ENCODE data around the gene INF2. TPM values are rescaled to one million over a fixed set of nuclear protein-coding genes. Genes with fewer than 3 reads are reported as not detected.
A peak's percentile ranks its signal among the peaks of the same experiment; 100 is the strongest.

Gene INF2
- total RNA-seq, 1 donor from 2014 or later, result 126 TPM

DNA sequence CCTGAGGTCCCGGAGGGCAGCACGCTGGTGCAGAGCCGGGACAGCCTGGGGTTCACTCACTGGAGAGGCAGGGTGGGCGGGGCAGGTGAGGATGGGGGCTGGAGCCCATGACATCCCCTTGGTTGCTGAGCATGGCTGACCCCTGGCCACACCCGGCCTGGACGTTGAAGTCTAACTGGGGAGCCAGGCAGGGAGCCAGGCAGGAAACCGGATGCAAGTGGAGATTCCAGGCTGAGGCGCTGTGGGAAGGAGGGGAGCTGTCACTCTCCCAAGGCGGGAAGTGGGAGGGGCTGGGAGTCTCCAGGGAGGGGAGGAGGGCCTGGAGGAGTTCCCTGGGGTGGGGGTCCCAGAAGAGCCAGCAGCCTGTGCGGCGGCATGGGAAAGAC lies 7.7 kb upstream of the INF2 start:
- Mint-ChIP-seq H3K27me3 (ENCODE audit: low read depth, unreplicated experiment) (no peaks in the 10 kb centered on the region), H3K9me3 (ENCODE audit: unreplicated experiment) (no peaks in the 10 kb centered on the region), H3K4me1 (ENCODE audit: low read depth, unreplicated experiment) (peaks cover 47% of the 10 kb centered on the region), H3K4me3 (ENCODE audit: unreplicated experiment) (peak overlapping the region; percentile 68), H3K36me3 (ENCODE audit: low read depth, unreplicated experiment) (no peaks in the 10 kb centered on the region), H3K27ac (ENCODE audit: unreplicated experiment) (peak overlapping the region; percentile 99)
- DNase-seq (ENCODE audit: low read depth), result peak; percentile 74
- Histone ChIP-seq H3K27me3 (ENCODE audit: insufficient read depth, low read length) (no peaks in the 10 kb centered on the region), H3K4me2 (ENCODE audit: low read length) (peak overlapping the region; percentile 81), H3K4me3 (ENCODE audit: insufficient read depth, low read depth, low read length) (no peak overlapping the region), H3K79me2 (ENCODE audit: insufficient read depth, low read length) (no peaks in the 10 kb centered on the region), H3K9ac (ENCODE audit: low read length) (peak overlapping the region; percentile 80), H2AFZ (ENCODE audit: low read depth, low read length) (peak overlapping the region; percentile 68), H3K27ac (ENCODE audit: low read depth, low read length) (peak overlapping the region; percentile 97), H3K36me3 (ENCODE audit: insufficient read depth, low read length) (no peaks in the 10 kb centered on the region), H3K4me1 (ENCODE audit: insufficient read depth, low read length) (peaks cover 61% of the 10 kb centered on the region), H4K20me1 (ENCODE audit: insufficient read depth, low read length) (no peaks in the 10 kb centered on the region), H3K9me3 (ENCODE audit: insufficient read depth, low read depth, low read length) (no peaks in the 10 kb centered on the region)
- TF ChIP-seq EZH2 (IDR thresholded peaks at IDR 0.05; ENCODE audit: insufficient read depth, low read length), result no peak
- TF ChIP-seq, protein P1, sequence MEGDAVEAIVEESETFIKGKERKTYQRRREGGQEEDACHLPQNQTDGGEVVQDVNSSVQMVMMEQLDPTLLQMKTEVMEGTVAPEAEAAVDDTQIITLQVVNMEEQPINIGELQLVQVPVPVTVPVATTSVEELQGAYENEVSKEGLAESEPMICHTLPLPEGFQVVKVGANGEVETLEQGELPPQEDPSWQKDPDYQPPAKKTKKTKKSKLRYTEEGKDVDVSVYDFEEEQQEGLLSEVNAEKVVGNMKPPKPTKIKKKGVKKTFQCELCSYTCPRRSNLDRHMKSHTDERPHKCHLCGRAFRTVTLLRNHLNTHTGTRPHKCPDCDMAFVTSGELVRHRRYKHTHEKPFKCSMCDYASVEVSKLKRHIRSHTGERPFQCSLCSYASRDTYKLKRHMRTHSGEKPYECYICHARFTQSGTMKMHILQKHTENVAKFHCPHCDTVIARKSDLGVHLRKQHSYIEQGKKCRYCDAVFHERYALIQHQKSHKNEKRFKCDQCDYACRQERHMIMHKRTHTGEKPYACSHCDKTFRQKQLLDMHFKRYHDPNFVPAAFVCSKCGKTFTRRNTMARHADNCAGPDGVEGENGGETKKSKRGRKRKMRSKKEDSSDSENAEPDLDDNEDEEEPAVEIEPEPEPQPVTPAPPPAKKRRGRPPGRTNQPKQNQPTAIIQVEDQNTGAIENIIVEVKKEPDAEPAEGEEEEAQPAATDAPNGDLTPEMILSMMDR (IDR thresholded peaks at IDR 0.05; ENCODE audit: insufficient read depth, low read depth, low read length), result no peak
- peak; percentile 70 for FAIRE-seq

DNA sequence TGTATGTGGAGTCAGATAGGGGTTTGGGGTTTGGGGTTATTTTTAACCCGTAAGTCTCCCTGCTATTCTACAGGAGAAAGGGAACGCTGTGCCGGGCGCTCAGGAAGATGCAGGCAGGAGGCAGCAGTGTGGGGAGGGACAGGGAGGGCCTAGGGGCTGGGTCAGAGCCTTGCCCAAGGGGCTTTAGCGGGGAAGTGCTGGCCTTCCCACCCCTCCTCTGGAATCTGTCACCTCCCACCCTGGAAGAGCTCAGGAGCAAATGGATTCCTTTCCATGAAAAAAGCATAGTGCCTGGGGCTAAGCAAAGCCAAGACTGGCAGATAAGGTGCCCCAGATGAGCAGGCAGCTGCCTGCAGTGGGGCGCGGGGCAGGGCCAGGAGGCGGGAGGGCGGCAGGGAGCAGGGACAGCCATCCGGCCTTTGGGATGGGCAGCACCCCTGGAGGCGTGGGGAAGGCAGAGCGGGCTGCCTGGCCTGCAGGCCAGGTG lies 7.3 kb upstream of the INF2 start:
- Mint-ChIP-seq H3K27me3 (ENCODE audit: low read depth, unreplicated experiment) (no peaks in the 10 kb centered on the region), H3K36me3 (ENCODE audit: low read depth, unreplicated experiment) (no peaks in the 10 kb centered on the region), H3K4me1 (ENCODE audit: low read depth, unreplicated experiment) (peaks cover 46% of the 10 kb centered on the region), H3K9me3 (ENCODE audit: unreplicated experiment) (no peaks in the 10 kb centered on the region), H3K4me3 (ENCODE audit: unreplicated experiment) (peak overlapping the region; percentile 68), H3K27ac (ENCODE audit: unreplicated experiment) (peak overlapping the region; percentile 99)
- Histone ChIP-seq H3K9ac (ENCODE audit: low read length) (peak overlapping the region; percentile 80), H3K4me2 (ENCODE audit: low read length) (peak overlapping the region; percentile 81), H3K4me1 (ENCODE audit: insufficient read depth, low read length) (peaks cover 58% of the 10 kb centered on the region), H3K9me3 (ENCODE audit: insufficient read depth, low read depth, low read length) (no peaks in the 10 kb centered on the region), H3K36me3 (ENCODE audit: insufficient read depth, low read length) (no peaks in the 10 kb centered on the region), H3K27ac (ENCODE audit: low read depth, low read length) (peak overlapping the region; percentile 97), H4K20me1 (ENCODE audit: insufficient read depth, low read length) (no peaks in the 10 kb centered on the region), H3K4me3 (ENCODE audit: insufficient read depth, low read depth, low read length) (no peak overlapping the region), H3K27me3 (ENCODE audit: insufficient read depth, low read length) (no peaks in the 10 kb centered on the region), H2AFZ (ENCODE audit: low read depth, low read length) (peak overlapping the region; percentile 68), H3K79me2 (ENCODE audit: insufficient read depth, low read length) (no peaks in the 10 kb centered on the region)
- FAIRE-seq (no peak), DNase-seq (ENCODE audit: low read depth) (no peak)
- TF ChIP-seq EZH2 (IDR thresholded peaks at IDR 0.05; ENCODE audit: insufficient read depth, low read length), result no peak

DNA sequence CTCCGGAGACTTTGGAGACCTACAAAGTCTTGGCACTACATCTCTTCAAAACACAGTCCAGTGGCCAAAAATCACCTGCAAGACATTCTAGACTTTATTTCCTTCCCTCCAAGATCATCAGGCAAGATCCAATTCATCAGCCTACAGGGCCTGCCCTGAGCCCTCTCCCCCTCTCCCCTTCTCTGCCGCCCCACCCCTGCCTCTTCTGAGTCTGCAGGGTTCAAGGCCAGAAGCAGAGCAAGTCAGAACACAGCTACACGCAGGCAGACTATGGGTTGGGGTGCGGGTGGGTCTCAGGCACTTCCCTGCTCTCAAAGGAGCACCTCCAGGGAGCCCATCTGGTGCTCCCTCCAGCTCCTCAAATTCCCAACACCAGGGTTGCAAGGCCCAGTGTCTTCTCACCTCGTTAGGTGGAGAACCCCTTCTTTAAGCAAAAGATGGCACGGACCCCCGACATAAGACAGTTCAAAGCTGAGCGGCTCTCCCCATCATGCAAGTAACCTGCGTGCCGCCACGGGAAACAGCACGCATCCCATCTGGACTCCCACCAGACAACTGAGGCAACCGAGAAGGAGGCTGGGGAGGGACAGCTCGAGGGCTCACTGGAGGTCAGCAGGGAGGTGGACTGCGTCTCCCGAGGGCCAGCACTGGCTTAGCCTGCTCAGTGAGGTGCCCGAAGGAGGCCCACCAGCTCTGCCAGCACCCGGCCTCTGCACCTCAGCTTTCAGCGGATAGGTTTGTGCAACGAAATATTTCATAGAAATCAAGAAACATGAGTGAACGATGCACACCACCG lies 5.6 kb upstream of the INF2 start:
- H3K36me3 ChIP-seq (ENCODE audit: insufficient read depth, low read length), result no peaks in the 10 kb centered on the region
- Mint-ChIP-seq H3K27ac (ENCODE audit: unreplicated experiment) (peak overlapping the region; percentile 66), H3K4me1 (ENCODE audit: low read depth, unreplicated experiment) (peaks cover 46% of the 10 kb centered on the region), H3K36me3 (ENCODE audit: low read depth, unreplicated experiment) (no peaks in the 10 kb centered on the region), H3K9me3 (ENCODE audit: unreplicated experiment) (no peaks in the 10 kb centered on the region), H3K27me3 (ENCODE audit: low read depth, unreplicated experiment) (no peaks in the 10 kb centered on the region), H3K4me3 (ENCODE audit: unreplicated experiment) (no peak overlapping the region)
- no peaks in the 10 kb centered on the region for H4K20me1 ChIP-seq (ENCODE audit: insufficient read depth, low read length)
- H3K79me2 ChIP-seq (ENCODE audit: insufficient read depth, low read length), result no peaks in the 10 kb centered on the region
- H3K9me3 ChIP-seq (ENCODE audit: insufficient read depth, low read depth, low read length), result no peaks in the 10 kb centered on the region
- no peak for TF ChIP-seq EZH2 (IDR thresholded peaks at IDR 0.05; ENCODE audit: insufficient read depth, low read length)
- TF ChIP-seq, protein P1 (IDR thresholded peaks at IDR 0.05; ENCODE audit: insufficient read depth, low read depth, low read length), result no peak
- no peaks in the 10 kb centered on the region for H3K27me3 ChIP-seq (ENCODE audit: insufficient read depth, low read length)
- DNase-seq (ENCODE audit: low read depth), result no peak
- H3K9ac ChIP-seq (ENCODE audit: low read length), result no peak overlapping the region
- H3K4me1 ChIP-seq (ENCODE audit: insufficient read depth, low read length), result peaks cover 56% of the 10 kb centered on the region
- no peak overlapping the region for H2AFZ ChIP-seq (ENCODE audit: low read depth, low read length)
- no peak overlapping the region for H3K4me2 ChIP-seq (ENCODE audit: low read length)
- no peak overlapping the region for H3K4me3 ChIP-seq (ENCODE audit: insufficient read depth, low read depth, low read length)
- FAIRE-seq, result no peak
- no peak overlapping the region for H3K27ac ChIP-seq (ENCODE audit: low read depth, low read length)
